Nephron progenitor cell (in vitro differentiated cells): Measurements from ENCODE around the gene CATSPERB.
"Not testable (repeated sequence)": the region's sequence is repeated elsewhere in the genome, so short reads cannot be mapped to it uniquely, and the experiment has no call there.

Experiments used
- DNase-seq: peaks from one replicate; pipeline ENCODE4 v3.0.0; 2021
- H3K27ac Mint-ChIP-seq: 2 replicates; pipeline ENCODE4 v1.8.0; 2021; ENCODE audit warnings: mild to moderate bottlenecking, moderate library complexity, mixed read lengths
- H3K27me3 Mint-ChIP-seq: 2 replicates; pipeline ENCODE4 v1.8.0; 2021; ENCODE audit warnings: mild to moderate bottlenecking, low read depth, mixed read lengths; ENCODE audit not compliant: poor library complexity
- H3K36me3 Mint-ChIP-seq: 2 replicates; pipeline ENCODE4 v1.8.0; 2021; ENCODE audit warnings: low read depth, mixed read lengths
- H3K4me1 Mint-ChIP-seq: 2 replicates; pipeline ENCODE4 v1.8.0; 2021; ENCODE audit warnings: mixed read lengths
- H3K4me3 Mint-ChIP-seq: 2 replicates; pipeline ENCODE4 v1.8.0; 2021; ENCODE audit warnings: mild to moderate bottlenecking, moderate library complexity, mixed read lengths
- H3K9me3 Mint-ChIP-seq: 2 replicates; pipeline ENCODE4 v1.8.0; 2021; ENCODE audit warnings: mild to moderate bottlenecking, moderate library complexity, mixed read lengths
- TF ChIP-seq, protein P1 (sequence below): fragments of 200-600 bp; sonication (generic); IDR thresholded peaks from 2 replicates; pipeline ENCODE4 v1.5.0; 2021; ENCODE audit warnings: antibody characterized with exemption

Gene CATSPERB

DNA sequence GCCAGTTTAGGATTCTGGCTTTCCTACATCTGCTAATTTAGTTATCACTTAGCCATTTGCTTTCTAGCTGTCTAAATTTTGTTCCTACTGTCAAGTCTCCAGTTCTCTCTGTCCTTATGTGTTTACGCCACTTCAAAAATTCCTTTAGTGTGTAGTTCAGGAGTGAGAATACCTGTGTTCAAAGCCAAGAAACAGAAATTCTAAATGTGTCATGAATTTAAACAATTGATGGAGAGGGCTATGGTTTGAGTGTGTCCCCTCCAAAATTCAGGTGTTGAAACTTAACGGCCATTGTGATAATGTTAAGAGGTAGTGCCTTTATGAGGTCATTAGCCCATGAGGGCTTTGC lies 11.4 kb upstream of the CATSPERB start:
- peaks cover 5% of the 10 kb centered on the region for H3K9me3 Mint-ChIP-seq
- TF ChIP-seq, protein P1, sequence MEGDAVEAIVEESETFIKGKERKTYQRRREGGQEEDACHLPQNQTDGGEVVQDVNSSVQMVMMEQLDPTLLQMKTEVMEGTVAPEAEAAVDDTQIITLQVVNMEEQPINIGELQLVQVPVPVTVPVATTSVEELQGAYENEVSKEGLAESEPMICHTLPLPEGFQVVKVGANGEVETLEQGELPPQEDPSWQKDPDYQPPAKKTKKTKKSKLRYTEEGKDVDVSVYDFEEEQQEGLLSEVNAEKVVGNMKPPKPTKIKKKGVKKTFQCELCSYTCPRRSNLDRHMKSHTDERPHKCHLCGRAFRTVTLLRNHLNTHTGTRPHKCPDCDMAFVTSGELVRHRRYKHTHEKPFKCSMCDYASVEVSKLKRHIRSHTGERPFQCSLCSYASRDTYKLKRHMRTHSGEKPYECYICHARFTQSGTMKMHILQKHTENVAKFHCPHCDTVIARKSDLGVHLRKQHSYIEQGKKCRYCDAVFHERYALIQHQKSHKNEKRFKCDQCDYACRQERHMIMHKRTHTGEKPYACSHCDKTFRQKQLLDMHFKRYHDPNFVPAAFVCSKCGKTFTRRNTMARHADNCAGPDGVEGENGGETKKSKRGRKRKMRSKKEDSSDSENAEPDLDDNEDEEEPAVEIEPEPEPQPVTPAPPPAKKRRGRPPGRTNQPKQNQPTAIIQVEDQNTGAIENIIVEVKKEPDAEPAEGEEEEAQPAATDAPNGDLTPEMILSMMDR = no peak

DNA sequence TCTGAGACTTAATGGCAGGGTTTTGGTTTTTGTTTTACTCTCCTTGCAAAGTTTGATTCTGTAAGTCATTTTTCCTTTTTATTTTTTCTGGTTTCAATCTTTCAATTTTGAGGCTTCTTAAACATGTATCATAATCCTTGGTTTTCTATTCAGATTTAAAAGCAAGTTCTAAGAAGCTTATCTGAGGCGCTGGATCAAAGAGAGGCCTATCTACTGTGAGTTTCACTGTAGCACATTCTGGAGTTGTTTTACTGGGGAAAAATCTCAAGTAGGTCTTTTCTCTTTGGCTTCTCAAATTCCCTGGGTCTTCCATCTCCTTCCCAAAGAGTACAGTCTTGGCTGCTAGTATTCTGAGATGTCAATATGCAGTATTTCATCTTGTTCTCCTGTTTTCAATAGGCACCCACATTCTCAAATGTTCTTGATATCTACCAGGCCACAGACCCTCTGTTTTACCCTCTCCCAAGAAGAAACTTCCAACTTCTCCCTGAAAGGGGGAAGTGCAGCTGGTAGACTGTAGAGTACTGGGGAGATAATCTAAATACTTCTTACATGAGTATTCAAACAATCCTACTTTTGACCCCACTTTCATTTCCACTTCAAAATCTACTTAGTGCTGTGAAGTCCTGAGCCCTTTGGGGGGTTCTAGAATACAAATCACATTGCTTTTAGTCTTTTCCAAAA lies 10.9 kb upstream of the CATSPERB start:
- peaks cover 5% of the 10 kb centered on the region for H3K9me3 Mint-ChIP-seq
- no peaks in the 10 kb centered on the region for H3K4me1 Mint-ChIP-seq
- no peak for DNase-seq
- H3K27me3 Mint-ChIP-seq = peaks cover 4% of the 10 kb centered on the region
- TF ChIP-seq, protein P1 = no peak
- H3K4me3 Mint-ChIP-seq = no peak overlapping the region
- H3K27ac Mint-ChIP-seq = no peak overlapping the region
- H3K36me3 Mint-ChIP-seq = no peaks in the 10 kb centered on the region

More for the DNA sequence above, 11.4 kb upstream of the CATSPERB start:
- H3K27ac Mint-ChIP-seq = no peak overlapping the region
- H3K4me1 Mint-ChIP-seq = no peaks in the 10 kb centered on the region
- H3K27me3 Mint-ChIP-seq = peaks cover 4% of the 10 kb centered on the region
- H3K4me3 Mint-ChIP-seq = no peak overlapping the region
- no peaks in the 10 kb centered on the region for H3K36me3 Mint-ChIP-seq
- no peak for DNase-seq

DNA sequence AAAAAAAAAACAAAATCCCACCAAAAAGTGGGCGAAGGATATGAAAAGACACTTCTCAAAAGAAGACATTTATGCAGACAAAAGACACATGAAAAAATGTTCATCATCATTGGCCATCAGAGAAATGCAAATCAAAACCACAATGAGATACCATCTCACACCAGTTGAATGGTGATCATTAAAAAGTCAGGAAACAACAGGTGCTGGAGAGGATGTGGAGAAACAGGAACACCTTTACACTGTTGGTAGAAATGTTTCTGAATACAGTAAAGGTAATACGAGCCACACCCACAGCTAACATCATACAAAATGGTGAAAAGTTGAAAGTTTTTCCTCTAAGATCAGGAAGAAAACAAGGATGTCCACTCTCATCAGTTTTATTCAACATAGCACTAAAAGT lies 8.0 kb upstream of the CATSPERB start:
- not testable (repeated sequence) for H3K4me1 Mint-ChIP-seq, H3K4me3 Mint-ChIP-seq, H3K9me3 Mint-ChIP-seq, DNase-seq, H3K27ac Mint-ChIP-seq, H3K36me3 Mint-ChIP-seq, H3K27me3 Mint-ChIP-seq

DNA sequence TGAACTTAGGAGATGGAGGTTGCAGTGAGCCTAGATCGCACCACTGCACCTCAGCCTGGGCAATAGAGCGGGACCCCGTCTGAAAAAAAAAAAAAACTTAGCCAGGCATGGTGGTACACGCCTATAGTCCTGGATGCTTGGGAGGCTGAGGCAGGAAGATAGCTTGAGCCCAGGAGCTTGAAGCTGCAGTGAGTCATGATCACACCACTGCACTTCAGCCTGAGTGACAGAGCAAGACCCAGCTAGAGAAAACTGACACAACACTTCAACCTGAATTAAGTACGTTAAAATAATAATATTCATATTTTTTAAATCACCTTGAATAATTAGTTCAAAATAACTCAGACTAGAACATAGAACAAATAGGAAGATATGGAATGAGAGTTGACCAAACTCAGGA lies 5.7 kb upstream of the CATSPERB start:
- H3K27ac Mint-ChIP-seq = no peak overlapping the region
- H3K9me3 Mint-ChIP-seq = peaks cover 8% of the 10 kb centered on the region
- TF ChIP-seq, protein P1 = no peak
- H3K4me1 Mint-ChIP-seq = peaks cover 11% of the 10 kb centered on the region
- H3K36me3 Mint-ChIP-seq = no peaks in the 10 kb centered on the region
- H3K27me3 Mint-ChIP-seq = peaks cover 4% of the 10 kb centered on the region
- H3K4me3 Mint-ChIP-seq = no peak overlapping the region
- DNase-seq = no peak

DNA sequence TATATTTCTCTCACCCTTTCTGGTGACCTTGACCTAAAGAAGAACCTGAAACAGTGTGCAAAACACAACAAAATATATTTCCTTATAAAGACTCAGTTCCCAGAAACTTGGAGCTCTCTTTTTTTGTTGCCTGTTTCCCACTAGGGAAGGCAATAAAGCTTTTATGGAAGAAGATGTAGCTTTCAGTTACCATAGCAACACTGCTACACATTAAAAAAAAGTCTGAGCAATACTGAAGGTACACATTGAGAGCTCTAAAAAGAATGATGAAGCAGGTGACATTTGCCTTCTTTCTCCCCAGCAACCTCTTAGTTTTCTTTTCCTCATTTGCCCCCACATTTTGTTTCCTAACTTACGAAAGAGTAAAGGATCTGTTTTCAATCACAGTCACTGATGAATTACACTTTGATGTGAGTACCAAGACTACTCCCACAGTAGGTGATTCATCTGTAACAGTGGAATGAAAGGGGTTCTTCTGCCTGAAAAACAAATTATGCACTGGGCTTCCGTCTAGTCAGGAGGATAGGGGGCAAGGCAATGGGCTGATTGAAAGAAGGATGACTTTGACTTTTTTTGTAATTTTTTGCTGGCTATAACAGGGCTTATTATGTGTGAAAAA lies 1.1 kb upstream of the CATSPERB start:
- no peak for DNase-seq
- H3K4me1 Mint-ChIP-seq = peaks cover 15% of the 10 kb centered on the region
- H3K36me3 Mint-ChIP-seq = no peaks in the 10 kb centered on the region

DNA sequence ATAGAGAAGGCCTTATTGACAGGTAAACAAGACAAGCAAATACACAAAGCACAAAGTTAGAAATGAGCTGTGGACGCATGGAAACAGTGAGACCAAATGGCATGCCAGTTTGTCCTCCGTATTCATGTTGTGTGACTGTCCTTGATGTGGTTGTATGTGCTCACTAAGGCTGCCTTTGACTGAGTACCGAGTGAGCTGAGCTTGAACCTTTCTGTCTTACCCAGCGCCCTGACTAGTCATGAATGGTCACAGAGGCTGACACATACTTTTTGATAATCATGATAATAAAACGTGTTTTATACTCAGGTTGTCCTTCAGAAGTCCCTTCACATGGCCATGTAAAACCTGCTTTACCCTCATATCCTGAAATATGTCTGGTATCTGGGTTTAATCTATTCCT lies 553 bp upstream of the CATSPERB start:
- H3K4me3 Mint-ChIP-seq = no peak overlapping the region
- no peak for DNase-seq

More for the DNA sequence above, 1.1 kb upstream of the CATSPERB start:
- TF ChIP-seq, protein P1 = no peak
- Mint-ChIP-seq H3K27ac (peak overlapping the region; percentile 17), H3K9me3 (peaks cover 3% of the 10 kb centered on the region), H3K4me3 (no peak overlapping the region), H3K27me3 (peaks cover 2% of the 10 kb centered on the region)

More for the DNA sequence above, 553 bp upstream of the CATSPERB start:
- Mint-ChIP-seq H3K9me3 (peaks cover 3% of the 10 kb centered on the region), H3K4me1 (peaks cover 15% of the 10 kb centered on the region), H3K27me3 (peaks cover 2% of the 10 kb centered on the region), H3K27ac (no peak overlapping the region), H3K36me3 (no peaks in the 10 kb centered on the region)
- TF ChIP-seq, protein P1 = no peak
